Cardiac muscle cell (in vitro differentiated cells and primary cell): ENCODE data around the gene FAM184B. TPM values are rescaled to one million over a fixed set of nuclear protein-coding genes. Genes with fewer than 3 reads are reported as not detected.
"Not testable (repeated sequence)": the region's sequence is repeated elsewhere in the genome, so short reads cannot be mapped to it uniquely, and the experiment has no call there.

Source experiments
- DNase-seq, 2 donors: peaks; one replicate each; pipeline versions ENCODE4 v3.0.0 to v3.0.0-alpha.2; 2010 to 2017; ENCODE audit warnings: low read depth in 1 of 2, low spot score in 1 of 2
- H3K27ac ChIP-seq: fragments of 200-600 bp; sonication (generic); 2 replicates; pipeline ENCODE4 v1.5.1; 2016
- H3K27me3 ChIP-seq: fragments of 200-600 bp; sonication (generic); 2 replicates; pipeline ENCODE4 v1.6.0; 2016; ENCODE audit warnings: control low read depth
- H3K36me3 ChIP-seq: fragments of 200-600 bp; sonication (generic); 2 replicates; pipeline ENCODE4 v1.5.1; 2016; ENCODE audit warnings: control low read depth
- H3K4me1 ChIP-seq: fragments of 200-600 bp; sonication (generic); 2 replicates; pipeline ENCODE4 v1.8.1; 2017; ENCODE audit warnings: low read depth, mild to moderate bottlenecking, mixed run types
- H3K4me3 ChIP-seq: fragments of 200-600 bp; sonication (generic); 2 replicates; pipeline ENCODE4 v1.5.1; 2016; ENCODE audit warnings: mild to moderate bottlenecking
- H3K9me3 ChIP-seq: fragments of 200-600 bp; sonication (generic); 2 replicates; pipeline ENCODE4 v1.5.1; 2017; ENCODE audit warnings: low read depth, mild to moderate bottlenecking, control low read depth
- polyA plus RNA-seq: library from polyadenylated mRNA; unstranded; fragments of >200 nt; fragmentation: Nextera tagmentation; extraction: Ambion mirVana; gene quantifications from 2 replicates; pipeline ENCODE4 v1.2.1, GENCODE V29; 2016
- total RNA-seq: library from RNA; depleted of rRNA; stranded (reverse); fragments of >200 nt; gene quantifications from 2 replicates; pipeline ENCODE4 v1.2.3, GENCODE V29; 2016
- TF ChIP-seq, protein P1 (sequence below): IDR thresholded peaks from 2 replicates; pipeline ENCODE4 v1.5.1; 2012; ENCODE audit warnings: low read depth, mild to moderate bottlenecking, low read length

The FAM184B gene
- total and polyA plus RNA-seq, 2 experiments from 2014 or later: not detected

DNA sequence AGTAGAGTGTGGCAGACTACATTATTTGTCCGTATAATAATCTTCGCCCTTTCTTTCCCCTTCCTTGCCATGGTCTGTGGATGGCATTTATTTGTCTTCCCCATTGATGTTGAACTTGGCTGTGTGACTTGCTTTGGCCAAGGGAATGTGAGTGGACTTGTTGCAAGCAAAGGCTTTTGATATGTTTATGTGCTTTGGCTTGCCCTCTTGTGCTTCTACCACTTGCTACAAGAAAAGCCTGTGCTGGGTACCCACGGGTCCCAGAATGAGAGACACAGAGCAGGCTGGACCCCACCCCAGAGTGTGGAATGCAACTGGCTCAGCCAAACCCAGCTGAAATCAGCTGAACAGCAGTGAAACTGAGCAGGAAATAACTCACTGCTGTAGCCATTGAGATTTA lies 63.0 kb downstream of the FAM184B start:
- Histone ChIP-seq H3K36me3 (no peaks in the 10 kb centered on the region), H3K27me3 (no peaks in the 10 kb centered on the region), H3K4me1 (no peaks in the 10 kb centered on the region), H3K9me3 (no peaks in the 10 kb centered on the region), H3K4me3 (no peak overlapping the region), H3K27ac (no peak overlapping the region)
- TF ChIP-seq, protein P1, sequence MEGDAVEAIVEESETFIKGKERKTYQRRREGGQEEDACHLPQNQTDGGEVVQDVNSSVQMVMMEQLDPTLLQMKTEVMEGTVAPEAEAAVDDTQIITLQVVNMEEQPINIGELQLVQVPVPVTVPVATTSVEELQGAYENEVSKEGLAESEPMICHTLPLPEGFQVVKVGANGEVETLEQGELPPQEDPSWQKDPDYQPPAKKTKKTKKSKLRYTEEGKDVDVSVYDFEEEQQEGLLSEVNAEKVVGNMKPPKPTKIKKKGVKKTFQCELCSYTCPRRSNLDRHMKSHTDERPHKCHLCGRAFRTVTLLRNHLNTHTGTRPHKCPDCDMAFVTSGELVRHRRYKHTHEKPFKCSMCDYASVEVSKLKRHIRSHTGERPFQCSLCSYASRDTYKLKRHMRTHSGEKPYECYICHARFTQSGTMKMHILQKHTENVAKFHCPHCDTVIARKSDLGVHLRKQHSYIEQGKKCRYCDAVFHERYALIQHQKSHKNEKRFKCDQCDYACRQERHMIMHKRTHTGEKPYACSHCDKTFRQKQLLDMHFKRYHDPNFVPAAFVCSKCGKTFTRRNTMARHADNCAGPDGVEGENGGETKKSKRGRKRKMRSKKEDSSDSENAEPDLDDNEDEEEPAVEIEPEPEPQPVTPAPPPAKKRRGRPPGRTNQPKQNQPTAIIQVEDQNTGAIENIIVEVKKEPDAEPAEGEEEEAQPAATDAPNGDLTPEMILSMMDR: no peak
- DNase-seq: no peak

DNA sequence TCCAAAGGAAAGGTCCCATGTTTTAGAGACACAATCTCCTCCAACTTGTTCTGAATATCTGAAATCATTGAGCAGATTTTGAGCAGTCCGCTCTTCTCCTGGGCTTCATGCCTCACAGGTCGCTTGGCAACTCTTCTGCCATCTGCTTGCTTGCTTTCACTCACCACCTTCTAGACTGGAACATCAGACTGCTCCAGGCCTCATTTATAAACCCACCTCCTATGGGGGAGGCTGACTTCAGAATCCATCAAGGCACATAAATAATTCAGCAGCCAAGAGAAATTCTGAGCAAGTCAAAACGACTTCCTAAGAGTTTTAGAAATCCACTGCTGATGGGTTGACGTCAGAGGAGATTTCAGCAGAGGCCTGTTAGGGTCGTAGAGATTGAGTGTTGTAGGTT lies 64.1 kb downstream of the FAM184B start:
- TF ChIP-seq, protein P1: no peak
- H3K27me3 ChIP-seq: no peaks in the 10 kb centered on the region
- no peak overlapping the region for H3K27ac ChIP-seq
- no peaks in the 10 kb centered on the region for H3K9me3 ChIP-seq
- DNase-seq: no peak
- no peaks in the 10 kb centered on the region for H3K36me3 ChIP-seq
- H3K4me1 ChIP-seq: no peaks in the 10 kb centered on the region
- no peak overlapping the region for H3K4me3 ChIP-seq

DNA sequence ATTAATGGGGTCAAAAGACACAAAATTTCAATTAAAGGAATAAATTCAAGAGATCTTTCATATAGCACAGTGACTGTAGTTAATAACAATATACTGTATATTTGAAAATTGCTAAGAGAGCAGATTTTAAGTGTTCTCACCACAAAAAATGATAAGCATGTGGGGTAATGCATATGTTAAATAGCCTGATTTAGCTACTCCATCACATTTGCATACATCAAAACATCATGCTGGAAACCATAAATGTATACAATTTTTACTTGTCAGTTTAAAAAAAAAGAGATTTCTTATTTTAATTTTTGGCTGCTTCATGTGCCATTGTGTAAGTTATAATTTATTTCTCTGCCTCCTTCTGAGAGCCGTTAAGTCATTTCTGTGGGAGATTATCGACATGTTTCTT lies 65.9 kb downstream of the FAM184B start:
- Histone ChIP-seq H3K9me3 (no peaks in the 10 kb centered on the region), H3K36me3 (no peaks in the 10 kb centered on the region), H3K4me3 (no peak overlapping the region), H3K4me1 (no peaks in the 10 kb centered on the region), H3K27me3 (no peaks in the 10 kb centered on the region), H3K27ac (no peak overlapping the region)
- DNase-seq: no peak
- TF ChIP-seq, protein P1: no peak

DNA sequence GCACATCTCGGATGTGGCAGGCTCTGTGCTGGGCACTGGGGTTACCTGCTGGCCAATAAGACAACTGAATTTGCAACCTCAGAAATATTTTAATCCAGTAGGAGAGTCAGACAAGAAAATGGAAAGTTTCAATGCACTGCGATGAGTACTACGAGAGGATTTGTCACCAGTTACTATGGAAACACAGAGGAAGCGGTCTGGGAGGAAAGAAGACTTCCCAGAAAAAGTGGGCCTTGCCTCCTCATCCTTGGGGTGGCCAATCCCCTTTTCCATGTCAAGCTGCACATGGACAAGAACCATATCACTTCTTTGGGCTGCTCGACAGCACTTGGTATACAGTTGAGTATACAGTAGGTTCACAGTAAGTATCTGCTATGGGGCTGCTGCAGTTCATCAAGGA lies 67.6 kb downstream of the FAM184B start:
- no peaks in the 10 kb centered on the region for H3K9me3 ChIP-seq
- no peaks in the 10 kb centered on the region for H3K27me3 ChIP-seq
- no peak for DNase-seq
- no peak overlapping the region for H3K27ac ChIP-seq
- H3K4me1 ChIP-seq: no peaks in the 10 kb centered on the region
- no peak overlapping the region for H3K4me3 ChIP-seq
- no peaks in the 10 kb centered on the region for H3K36me3 ChIP-seq
- TF ChIP-seq, protein P1: no peak

DNA sequence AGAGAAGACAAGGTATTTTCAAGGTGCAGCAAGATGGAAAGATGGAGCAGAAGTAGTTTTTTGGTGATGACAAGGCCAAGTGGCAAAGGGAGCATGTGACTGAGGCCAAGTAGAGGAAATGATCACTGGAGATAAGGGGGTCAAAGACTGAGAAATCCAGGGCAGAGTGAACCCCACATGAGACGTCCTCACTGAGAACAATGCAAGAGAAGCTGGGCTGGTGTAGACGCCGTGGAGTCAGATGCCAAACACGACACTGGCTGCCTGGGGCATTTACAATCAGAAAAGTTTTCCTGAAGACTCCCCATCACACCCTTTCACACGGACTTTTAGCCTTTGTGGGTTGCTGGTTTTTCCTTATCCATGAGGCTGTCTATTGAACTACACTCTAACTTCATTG lies 69.3 kb downstream of the FAM184B start:
- Histone ChIP-seq H3K36me3 (no peaks in the 10 kb centered on the region), H3K4me3 (no peak overlapping the region), H3K27me3 (no peaks in the 10 kb centered on the region), H3K27ac (no peak overlapping the region), H3K9me3 (no peaks in the 10 kb centered on the region), H3K4me1 (no peaks in the 10 kb centered on the region)
- no peak for DNase-seq
- TF ChIP-seq, protein P1: no peak

DNA sequence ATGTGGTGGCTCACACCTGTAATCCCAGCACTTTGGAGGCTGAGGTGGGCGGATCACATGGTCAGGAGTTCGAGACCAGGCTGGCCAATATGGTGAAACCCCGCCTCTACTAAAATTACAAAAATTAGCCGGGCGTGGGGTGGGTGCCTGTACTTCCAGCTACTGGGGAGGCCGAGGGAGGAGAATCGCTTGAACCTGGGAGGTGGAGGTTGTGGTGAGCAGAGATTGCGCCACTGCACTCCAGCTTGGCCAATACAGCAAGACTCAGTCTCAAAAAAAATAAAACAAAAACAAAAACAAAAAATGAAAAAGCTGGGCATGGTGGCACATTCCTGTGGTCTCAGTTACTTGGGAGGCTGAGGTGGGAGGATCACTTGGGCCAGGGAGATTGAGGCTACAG lies 70.2 kb downstream of the FAM184B start:
- not testable (repeated sequence) for H3K9me3 ChIP-seq, H3K36me3 ChIP-seq, H3K27me3 ChIP-seq, DNase-seq, H3K4me3 ChIP-seq, H3K27ac ChIP-seq, H3K4me1 ChIP-seq
